ENCODE data around the gene BSPRY.

The BSPRY gene

DNA sequence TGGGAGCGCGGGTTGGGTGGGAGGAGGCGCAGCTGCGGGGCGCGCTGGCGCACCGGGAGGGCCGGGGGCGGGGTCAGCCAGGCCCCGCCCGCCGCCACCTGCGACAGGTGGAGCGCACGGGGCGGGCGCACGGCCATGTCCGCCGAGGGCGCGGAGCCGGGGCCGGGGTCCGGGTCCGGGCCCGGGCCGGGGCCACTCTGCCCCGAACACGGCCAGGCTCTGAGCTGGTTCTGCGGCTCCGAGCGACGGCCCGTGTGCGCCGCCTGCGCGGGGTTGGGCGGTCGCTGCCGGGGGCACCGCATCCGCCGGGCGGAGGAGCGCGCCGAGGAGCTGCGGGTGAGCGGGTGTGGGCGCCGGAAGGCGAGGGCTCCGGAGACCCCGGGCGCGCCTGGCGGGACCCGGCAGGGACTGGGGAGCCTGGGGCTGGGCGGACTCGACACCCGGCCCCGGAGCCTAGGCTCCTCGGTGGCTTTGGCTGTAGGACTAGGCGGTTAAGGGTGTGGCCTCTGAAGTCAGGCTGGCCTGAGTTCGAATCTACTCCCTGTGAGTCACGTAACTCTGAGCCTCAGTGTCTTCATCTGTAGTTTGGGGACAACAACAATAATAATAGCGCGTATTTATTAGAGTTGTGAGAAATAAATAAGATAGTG is at the start of gene BSPRY:
TSS of gene BSPRY (plus strand) at position 97 of the 650 bp plus-strand sequence. CDS start at position 136, 39 bp downstream.
- DNase-seq = no peak

- peak; percentile 41 for DNase-seq
Observed at GRCh38 chr9:113299800-113300292, 49.5 kb upstream of the BSPRY start.

DNA sequence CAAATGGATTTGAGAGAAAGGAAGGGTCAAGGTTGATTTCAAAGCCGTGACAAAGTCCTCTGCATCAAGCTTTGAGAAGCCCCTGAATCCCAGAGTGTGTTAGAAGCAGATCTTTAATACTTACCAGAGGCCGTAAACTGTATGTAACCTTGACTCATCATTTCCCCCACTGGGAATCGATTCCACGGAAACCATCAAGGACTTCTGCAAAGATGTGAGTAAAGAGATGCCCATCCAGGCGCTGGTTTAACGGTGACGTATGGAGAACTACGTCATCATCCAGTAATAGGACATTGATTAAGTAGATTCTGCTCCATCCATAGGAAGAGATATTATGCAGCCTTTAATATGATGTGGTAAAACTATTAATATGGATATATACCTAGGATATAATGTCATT is 47.8 kb upstream of the BSPRY start:
- no peak for DNase-seq

GRCh38 chr9:113302792-113303418 is 46.4 kb upstream of the BSPRY start, which contains the start of gene RNF183:
TSS of gene RNF183 (minus strand) at chr9:113303376. CDS start at chr9:113298184, 5,192 bp downstream.
- no peak for DNase-seq

GRCh38 chr9:113306566-113306965 is 42.8 kb upstream of the BSPRY start:
- no peak for DNase-seq

GRCh38 chr9:113307396-113307975 is 41.9 kb upstream of the BSPRY start:
- no peak for DNase-seq

GRCh38 chr9:113309204-113309813 is 40.0 kb upstream of the BSPRY start:
- no peak for DNase-seq

GRCh38 chr9:113310538-113310937 is 38.8 kb upstream of the BSPRY start:
- no peak for DNase-seq

DNA sequence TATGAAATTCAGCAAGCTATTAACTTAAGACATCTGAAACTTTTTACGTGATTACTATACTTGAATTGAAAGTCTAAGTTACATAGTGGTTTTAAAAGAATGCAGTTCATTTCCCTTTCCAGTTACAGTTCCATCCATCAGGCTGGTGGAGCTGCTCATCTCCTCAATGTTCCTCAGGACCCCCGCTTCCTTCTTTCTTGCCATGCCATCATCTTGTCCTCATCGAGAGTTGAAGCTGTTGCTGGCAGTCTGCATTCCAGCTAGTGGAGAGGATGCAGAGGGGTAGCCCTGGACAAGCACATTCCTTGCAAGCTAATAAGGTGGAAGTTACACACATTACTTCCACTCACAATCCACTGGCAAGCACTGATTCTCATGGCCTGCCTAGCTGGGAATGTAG is 37.4 kb upstream of the BSPRY start:
- DNase-seq = no peak

DNA sequence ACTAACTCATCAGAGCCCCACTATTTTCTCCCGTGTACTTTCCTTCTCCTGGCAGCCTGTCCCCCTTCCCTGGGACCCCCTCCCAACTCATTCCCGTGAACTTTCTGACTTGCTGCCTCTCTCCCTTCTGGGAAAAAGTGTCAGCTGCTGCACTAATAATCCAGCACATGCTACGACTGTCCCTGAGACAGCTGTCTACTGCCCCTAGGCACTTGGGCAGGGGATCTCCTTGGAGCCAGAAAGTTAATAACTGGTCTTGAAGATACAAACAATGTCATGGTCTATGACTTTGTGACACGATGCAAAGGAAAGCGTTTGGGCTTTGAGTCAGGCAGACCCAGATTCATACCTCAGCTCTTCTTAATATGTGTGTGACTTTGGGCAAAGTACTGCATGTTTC is 36.1 kb upstream of the BSPRY start:
- no peak for DNase-seq

GRCh38 chr9:113315231-113315630 is 34.1 kb upstream of the BSPRY start:
- DNase-seq = no peak

DNA sequence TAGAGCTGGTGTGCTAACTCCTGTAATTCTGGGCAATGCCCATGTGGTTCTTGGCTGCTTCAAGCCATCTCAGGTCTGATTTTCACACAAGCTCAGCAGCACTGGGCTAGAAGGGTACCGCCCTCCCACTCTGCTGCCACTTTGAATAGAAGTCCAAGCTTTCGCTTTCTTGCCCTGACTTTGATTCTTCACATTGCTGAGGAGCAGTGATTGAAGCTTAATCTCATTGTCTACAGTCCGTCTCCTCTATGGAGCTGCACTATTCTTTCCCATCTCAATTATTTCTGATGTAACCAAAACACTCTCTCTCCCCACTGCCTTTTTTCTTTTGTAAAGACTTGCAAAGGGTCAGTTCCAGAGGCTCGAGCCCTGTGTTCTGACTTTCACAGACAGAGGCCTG is 33.3 kb upstream of the BSPRY start:
- DNase-seq = no peak

- no peak for DNase-seq
Observed at GRCh38 chr9:113317777-113318176, 31.6 kb upstream of the BSPRY start.

DNA sequence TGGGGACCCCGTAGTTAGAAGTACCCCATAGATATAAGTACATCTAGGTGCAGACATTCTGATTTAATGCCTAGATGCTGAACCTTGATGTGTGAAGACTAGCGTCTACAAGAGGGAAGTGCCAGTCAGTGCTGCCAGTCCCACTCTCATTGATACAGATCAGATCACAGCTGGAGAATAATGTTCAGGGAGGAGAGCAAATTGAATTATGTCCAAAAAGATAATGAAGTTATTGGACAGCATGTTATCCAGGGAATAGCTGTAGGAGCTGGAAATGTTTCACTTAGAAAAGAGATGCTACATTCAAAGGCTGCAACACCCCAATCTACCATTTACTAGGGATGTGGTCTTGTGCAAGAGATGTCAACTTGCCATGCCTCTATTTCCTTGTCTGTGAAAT is 30.3 kb upstream of the BSPRY start:
- no peak for DNase-seq

DNA sequence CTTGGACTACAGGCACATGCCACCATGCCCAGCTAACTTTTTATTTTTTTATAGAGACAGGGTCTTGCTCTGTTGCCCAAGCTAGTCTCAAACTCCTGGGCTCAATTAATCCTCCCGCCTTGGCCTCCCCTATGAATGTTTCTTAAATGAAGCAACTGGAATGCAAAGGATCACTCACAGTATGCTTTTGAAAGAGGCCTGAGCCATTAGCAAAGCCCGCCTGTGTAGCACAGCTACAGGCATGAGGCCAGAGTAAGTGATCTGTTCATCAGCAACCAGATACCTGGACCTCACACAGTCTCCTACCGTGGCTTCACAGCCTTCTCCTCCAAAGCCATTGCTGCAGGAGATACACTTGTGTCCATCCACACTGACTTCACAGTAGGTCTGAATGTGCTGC is 29.3 kb upstream of the BSPRY start:
- no peak for DNase-seq

DNA sequence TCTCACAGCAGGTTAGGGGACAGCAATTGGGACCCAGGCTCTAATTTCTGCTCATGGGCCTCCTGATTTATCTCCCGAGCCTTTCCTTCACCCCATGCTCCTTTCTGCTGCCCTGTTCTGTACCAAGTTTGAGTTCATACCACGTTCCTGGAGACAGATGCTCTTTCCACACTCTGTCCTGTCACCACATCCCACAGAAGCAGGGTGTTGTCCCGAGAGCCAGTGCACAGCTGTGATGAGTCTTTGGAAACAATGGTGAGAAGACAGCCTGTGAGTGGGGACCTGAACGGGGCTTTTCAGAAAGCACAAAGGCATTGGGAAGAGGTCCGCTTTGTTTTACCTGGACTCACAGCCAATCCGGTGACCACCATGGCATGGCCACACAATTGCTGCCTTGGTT is 26.7 kb upstream of the BSPRY start:
- DNase-seq = no peak

DNA sequence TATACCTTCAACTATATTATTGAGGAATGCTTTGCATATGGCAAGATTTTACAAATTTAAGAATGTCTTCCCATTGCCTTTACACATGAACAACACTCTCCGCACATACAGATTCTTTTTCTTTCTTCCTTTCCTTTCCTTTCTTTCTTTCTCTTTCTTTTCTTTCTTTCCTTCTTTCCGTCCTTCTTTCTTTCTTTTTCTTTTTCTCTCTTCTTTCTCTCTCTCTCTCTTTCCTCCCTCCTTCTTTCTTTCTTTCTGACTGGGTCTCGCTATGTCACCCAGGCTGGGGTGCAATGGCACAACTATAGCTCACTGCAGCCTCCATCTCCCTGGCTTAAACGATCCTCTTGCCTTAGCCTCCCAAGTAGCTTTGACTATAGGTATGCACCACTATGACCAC is 23.1 kb upstream of the BSPRY start:
- DNase-seq = no peak

GRCh38 chr9:113328045-113328782 is 21.1 kb upstream of the BSPRY start:
- no peak for DNase-seq

GRCh38 chr9:113331780-113332179 is 17.6 kb upstream of the BSPRY start:
- DNase-seq = no peak

DNA sequence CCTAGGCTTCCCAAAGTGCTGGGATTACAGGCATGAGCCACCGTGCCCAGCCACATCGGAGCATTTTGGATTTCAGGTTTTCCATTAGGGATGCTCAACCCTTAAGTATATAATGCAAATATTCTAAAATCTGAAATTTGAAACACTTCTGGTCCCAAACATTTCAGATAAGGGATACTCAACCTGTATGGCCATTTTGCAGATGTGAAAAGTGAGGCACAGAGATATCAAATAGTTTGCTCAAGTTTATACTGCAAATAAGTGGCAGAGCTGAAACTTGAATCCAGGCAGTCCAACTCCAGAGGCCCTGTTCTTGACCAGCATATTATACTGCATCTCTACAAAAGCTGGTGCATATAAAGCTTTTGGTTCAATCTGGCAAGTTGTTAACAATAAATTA is 11.6 kb upstream of the BSPRY start:
- DNase-seq = no peak

GRCh38 chr9:113340011-113340699 is 9.2 kb upstream of the BSPRY start, which contains the start of gene WDR31:
TSS of gene WDR31 (minus strand) at chr9:113340275. CDS start at chr9:113332022, 8,253 bp downstream.
- DNase-seq = no peak

- DNase-seq = no peak
Observed at GRCh38 chr9:113341712-113342410, 7.5 kb upstream of the BSPRY start.
